SH-SY5Y (cell line): ENCODE data around the gene PRDM16.

Experiments
- GATA2 ChIP-seq: IDR thresholded peaks from 2 replicates; pipeline ENCODE4 v1.6.1; 2011; ENCODE audit warnings: mild to moderate bottlenecking, low read depth, low read length
- GATA3 ChIP-seq: IDR thresholded peaks from 2 replicates; pipeline ENCODE4 v1.6.1; 2011; ENCODE audit warnings: low read depth, mild to moderate bottlenecking, low read length, moderate library complexity

Gene PRDM16

DNA sequence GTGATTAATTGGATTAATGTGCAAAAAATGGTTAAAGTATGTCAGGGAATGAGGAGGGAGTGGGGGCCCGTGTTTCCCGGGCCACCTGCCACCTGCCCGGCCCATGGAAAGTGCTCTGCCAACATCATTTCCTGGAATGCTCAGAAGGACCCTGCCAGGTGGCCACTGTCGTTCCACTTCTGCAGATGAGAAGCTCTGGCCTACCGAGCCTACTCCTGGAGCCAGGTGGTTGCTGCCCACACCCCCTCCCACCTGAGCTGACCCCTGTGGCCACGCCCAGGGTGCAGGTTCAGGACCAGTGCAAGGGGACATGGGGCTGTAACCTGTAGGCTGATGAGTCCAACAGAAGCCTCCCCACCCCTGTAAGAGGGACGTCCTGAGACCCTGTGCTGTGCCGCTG is 99.7 kb downstream of the PRDM16 start:
- TF ChIP-seq GATA3 (no peak), GATA2 (no peak)

- no peak for TF ChIP-seq GATA2
- no peak for TF ChIP-seq GATA3
These were observed 100.8 kb downstream of the PRDM16 start for GRCh38 chr1:3169665-3170356.

DNA sequence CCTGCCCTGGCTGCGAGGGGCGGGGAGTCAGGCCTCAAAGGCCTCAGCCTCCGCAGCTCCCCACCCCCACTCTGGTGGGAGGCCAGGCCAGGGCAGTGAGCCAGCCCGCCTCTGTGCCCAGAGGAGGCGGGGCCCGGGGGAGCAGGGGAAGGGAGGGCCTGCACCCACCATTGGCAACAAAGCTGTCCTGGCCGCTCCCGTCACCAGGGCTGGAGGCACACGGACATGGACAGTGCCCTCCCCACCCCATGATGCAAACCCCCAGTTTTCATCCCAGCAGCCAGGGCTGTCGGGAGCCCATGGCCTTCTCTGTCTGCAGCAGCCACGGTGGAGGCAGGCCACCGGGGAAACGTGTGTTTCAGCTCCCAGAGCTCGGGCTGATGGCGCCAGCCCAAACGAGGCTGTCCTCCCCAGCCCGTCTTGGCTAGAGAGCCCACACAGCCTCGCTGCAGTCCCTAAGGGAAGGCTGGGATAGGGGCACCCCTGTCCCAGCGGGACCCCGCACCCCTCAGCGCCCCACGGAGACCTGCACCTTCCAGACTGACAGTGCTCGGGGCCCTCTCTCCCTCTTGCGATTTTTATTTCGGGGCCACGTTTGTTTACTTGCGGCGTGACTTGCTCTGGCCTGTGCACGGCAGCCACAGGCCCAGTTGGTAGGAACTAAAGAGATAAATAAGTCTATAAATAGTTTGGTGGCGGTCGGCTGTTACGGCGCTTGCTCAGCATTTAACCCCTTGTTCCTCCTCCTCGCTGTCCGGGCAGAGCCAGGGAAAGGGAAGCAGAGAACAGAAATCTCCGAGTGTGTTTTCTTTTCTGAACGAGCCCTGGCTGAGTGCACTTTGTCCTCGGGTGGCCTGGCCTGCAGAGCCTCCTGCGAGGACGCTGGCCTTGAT is 101.8 kb downstream of the PRDM16 start:
- no peak for TF ChIP-seq GATA3
- TF ChIP-seq GATA2, result no peak

GRCh38 chr1:3171761-3172160 is 102.8 kb downstream of the PRDM16 start:
- TF ChIP-seq GATA2 (no peak), GATA3 (no peak)

GRCh38 chr1:3172431-3173380 is 103.7 kb downstream of the PRDM16 start:
- TF ChIP-seq GATA3 (no peak), GATA2 (no peak)

GRCh38 chr1:3173381-3173980 is 104.5 kb downstream of the PRDM16 start:
- TF ChIP-seq GATA2 (no peak), GATA3 (no peak)

DNA sequence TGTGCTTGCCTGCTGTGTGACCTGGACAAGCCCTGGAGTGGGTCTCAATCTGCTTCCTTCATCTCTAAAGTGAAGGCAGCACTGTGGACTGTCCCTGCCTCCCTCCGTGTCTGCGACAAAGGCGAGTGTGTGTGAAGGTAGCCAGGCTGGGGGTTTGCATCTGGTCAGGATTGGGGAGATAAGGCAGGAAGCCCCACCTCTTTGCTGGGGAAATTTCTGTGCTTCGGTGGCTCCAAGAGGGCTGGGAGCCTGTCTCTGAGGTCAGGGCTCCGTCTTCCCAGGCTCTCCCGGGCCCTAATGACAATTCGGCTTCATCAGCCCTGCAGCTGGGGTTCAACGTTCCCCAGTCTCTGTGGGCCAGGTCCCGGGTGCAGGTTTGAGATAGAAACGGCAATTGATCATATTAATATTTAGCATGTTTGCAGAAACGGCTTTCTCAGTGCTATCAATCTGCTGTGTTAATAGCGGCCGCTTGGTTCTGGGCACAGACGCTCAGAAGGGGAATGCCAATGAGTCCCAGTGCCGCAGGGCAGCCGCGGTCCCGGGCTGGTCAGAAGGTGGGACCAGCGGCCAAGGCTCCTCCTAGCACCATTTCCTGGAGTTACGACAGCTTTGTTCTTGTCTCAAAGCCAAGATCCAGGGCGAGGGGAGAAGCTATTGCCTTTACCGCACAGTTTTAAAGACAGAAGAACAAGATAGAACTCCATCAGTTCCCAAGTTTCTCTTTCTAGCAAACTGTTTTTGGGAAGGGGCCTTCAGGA is 105.7 kb downstream of the PRDM16 start:
- TF ChIP-seq GATA2, result peak; percentile 49
- TF ChIP-seq GATA3, result no peak

DNA sequence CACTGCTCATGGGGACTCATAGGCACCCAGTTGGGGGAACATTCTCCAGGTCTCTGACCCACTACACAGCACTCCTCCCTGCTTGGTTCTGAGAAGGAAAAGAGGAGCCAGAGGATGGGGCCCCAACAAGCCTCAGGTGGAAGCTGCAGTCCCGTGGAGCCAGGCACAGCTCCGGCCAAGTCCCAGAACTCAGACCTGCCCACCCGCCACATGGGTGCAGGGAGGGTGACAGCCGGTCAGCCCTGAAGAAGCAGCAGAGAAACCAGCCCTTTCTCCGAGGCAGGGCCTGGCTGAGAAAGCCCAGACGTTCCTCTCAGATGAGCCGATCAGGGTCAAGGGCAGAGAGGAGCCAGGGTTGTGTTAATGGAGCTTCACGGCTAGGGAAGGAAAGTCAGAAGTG is 106.5 kb downstream of the PRDM16 start:
- TF ChIP-seq GATA2, result no peak
- no peak for TF ChIP-seq GATA3

GRCh38 chr1:3176028-3176427 is 107.0 kb downstream of the PRDM16 start:
- TF ChIP-seq GATA2, result no peak
- TF ChIP-seq GATA3, result no peak

DNA sequence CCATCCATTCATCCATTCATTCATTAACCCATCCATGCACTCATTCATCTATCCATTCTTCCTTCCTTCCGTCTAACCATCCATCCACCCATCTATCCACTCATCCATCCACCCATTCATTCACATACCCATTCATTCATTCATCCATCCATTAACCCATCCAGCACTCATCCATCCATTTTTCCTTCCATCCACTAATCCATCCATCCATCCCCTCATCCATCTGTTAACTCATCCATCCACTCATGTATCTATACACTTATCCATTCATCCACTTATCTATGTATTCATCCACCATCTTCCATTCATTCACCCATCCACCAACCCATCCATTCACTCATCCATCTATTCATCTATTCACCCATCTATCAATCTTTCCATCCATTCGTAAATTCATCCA is 107.8 kb downstream of the PRDM16 start:
- TF ChIP-seq GATA3 (no peak), GATA2 (no peak)

DNA sequence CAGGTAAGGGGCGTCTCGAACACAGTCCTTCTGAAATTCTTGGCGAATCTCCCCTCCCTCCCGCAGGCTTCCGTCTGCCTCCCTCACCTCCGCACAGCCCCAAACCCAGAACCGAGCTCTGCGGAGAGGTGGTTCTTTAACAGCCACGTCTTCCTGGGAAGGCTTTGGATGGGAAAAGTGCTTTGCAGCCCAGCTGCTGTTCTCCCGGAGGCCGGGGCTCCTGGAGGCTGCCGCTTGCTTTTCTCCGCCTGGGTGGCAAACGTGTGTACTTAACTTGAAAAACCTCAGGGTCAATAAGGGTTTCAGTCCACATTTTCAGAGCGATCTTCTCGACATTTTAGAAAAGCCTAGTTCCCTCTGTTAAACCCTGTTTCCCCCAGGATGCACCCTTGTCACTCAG is 109.3 kb downstream of the PRDM16 start:
- TF ChIP-seq GATA2 (no peak), GATA3 (no peak)

GRCh38 chr1:3179471-3179870 is 110.5 kb downstream of the PRDM16 start:
- TF ChIP-seq GATA2 (no peak), GATA3 (no peak)

GRCh38 chr1:3180915-3181314 is 111.9 kb downstream of the PRDM16 start:
- TF ChIP-seq GATA2, result no peak

DNA sequence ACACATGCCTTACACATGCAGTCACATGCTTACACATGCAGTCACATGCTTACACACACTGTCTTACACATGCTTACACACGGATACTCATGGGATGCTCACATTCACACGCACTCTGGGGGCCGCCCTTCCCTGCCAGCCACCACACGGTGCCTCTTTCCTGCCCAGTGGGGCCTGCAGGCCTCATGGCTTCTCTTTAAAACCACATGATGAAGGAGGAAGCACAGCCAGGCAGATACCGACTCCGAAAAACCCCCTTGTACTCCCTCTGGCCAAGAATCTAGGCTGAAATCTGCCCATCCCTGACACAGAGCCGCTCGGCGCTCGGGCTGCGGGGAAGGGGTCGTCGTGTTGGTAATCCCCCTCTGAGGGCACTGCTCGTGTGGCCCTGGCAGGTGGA is 113.0 kb downstream of the PRDM16 start:
- TF ChIP-seq GATA3, result no peak
- no peak for TF ChIP-seq GATA2

DNA sequence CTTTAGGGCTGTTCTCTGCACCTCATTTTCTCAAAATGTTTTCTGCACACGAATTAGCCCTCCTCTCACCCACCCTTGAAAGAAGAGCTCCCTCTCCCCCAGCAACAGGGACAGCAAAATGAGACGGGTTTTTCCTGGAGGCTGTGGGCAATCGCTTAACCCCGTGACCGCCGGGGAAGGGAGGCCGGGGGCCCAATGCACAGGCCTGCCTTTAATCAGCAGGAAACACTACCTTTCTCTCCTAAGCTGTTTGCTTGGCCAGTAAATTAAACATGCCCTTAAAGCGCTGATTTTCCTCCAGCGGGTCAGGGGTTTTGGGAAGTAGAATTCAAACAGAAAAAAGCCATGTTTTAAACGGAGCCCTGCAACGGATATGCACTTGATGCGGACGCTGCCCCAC is 114.4 kb downstream of the PRDM16 start:
- TF ChIP-seq GATA2 (no peak), GATA3 (no peak)
